Measurements from ENCODE around the gene IRS1. TPM values are rescaled to one million over a fixed set of nuclear protein-coding genes. Genes with fewer than 3 reads are reported as not detected.

Gene IRS1
- total and polyA plus RNA-seq, 8 donors: 3.2 to 12.7 (median 5.5) TPM

GRCh38 chr2:226828191-226828590 is 28.6 kb upstream of the IRS1 start:
- Histone ChIP-seq H3K9me3 (no peaks in the 10 kb centered on the region), H3K36me3 (no peaks in the 10 kb centered on the region), H3K4me1 (no peaks in the 10 kb centered on the region), H3K27ac (no peak overlapping the region), H3K27me3 (no peaks in the 10 kb centered on the region), H3K4me3 (no peak overlapping the region)
- 54 to 61% methylated on average over 2 of the region's 2 CpGs for WGBS, 2 donors
- ATAC-seq (no peak), DNase-seq (no peak), FAIRE-seq (no peak)
- no peak for TF ChIP-seq CTCF (IDR thresholded peaks at IDR 0.05)
- intact Hi-C loops (cut with DNase I): no loop called here

- 78 to 89% methylated on average over 2 of the region's 2 CpGs for WGBS, 2 donors
- Histone ChIP-seq H3K27me3 (no peaks in the 10 kb centered on the region), H3K4me1 (no peaks in the 10 kb centered on the region), H3K4me3 (no peak overlapping the region), H3K27ac (no peak overlapping the region), H3K36me3 (no peaks in the 10 kb centered on the region), H3K9me3 (no peaks in the 10 kb centered on the region)
- no peak for TF ChIP-seq CTCF (IDR thresholded peaks at IDR 0.05)
- ATAC-seq (no peak), DNase-seq (no peak), FAIRE-seq (no peak)
- intact Hi-C loops (cut with DNase I): no loop called here
These were observed 25.4 kb upstream of the IRS1 start for GRCh38 chr2:226825056-226825455.

- no peak for FAIRE-seq
- no peaks in the 10 kb centered on the region for H3K27me3 ChIP-seq
- intact Hi-C loops (cut with DNase I): no loop called here
- no peaks in the 10 kb centered on the region for H3K9me3 ChIP-seq
- H3K4me1 ChIP-seq: no peaks in the 10 kb centered on the region
- WGBS, 2 donors: 66 to 82% methylated on average over 3 of the region's 3 CpGs
- H3K27ac ChIP-seq: no peak overlapping the region
- no peaks in the 10 kb centered on the region for H3K36me3 ChIP-seq
- TF ChIP-seq CTCF (IDR thresholded peaks at IDR 0.05): no peak
- no peak for ATAC-seq
- no peak overlapping the region for H3K4me3 ChIP-seq
- DNase-seq: no peak
These were observed 19.3 kb upstream of the IRS1 start for GRCh38 chr2:226818930-226819329.

GRCh38 chr2:226813148-226813701 is 13.6 kb upstream of the IRS1 start:
- Histone ChIP-seq H3K27me3 (no peaks in the 10 kb centered on the region), H3K27ac (no peak overlapping the region), H3K4me1 (no peaks in the 10 kb centered on the region), H3K9me3 (no peaks in the 10 kb centered on the region), H3K4me3 (no peak overlapping the region), H3K36me3 (no peaks in the 10 kb centered on the region)
- ATAC-seq (no peak), FAIRE-seq (no peak), DNase-seq (no peak)
- TF ChIP-seq CTCF (IDR thresholded peaks at IDR 0.05): no peak
- WGBS, 2 donors: 88 to 93% methylated on average over 1 of the region's 1 CpG
- intact Hi-C loops (cut with DNase I): no loop called here

GRCh38 chr2:226803410-226803809 is 3.8 kb upstream of the IRS1 start:
- FAIRE-seq (no peak), ATAC-seq (no peak)

More at GRCh38 chr2:226803410-226803809, 3.8 kb upstream of the IRS1 start:
- intact Hi-C loops (cut with DNase I): loop anchor here in 2 of 3 donors (5.0 to 10.0 kb wide), 2 partner anchors 586 to 1139 kb away; no protein-coding TSS in a partner anchor
- 47 to 52% methylated on average over 1 of the region's 1 CpG for WGBS, 2 donors
- Histone ChIP-seq H3K36me3 (no peaks in the 10 kb centered on the region), H3K4me1 (peaks cover 6 to 12% (median 11%) of the 10 kb centered on the region in 3 donors), H3K9me3 (no peaks in the 10 kb centered on the region), H3K27me3 (no peaks in the 10 kb centered on the region), H3K4me3 (no peak overlapping the region), H3K27ac (no peak overlapping the region)
- DNase-seq: no peak
- TF ChIP-seq CTCF (IDR thresholded peaks at IDR 0.05): no peak

Measured in pancreas (tissue), 10 donors.